Heart left ventricle (tissue), 16 donors: ENCODE results near the gene TPK1. TPM values are rescaled to one million over a fixed set of nuclear protein-coding genes. Genes with fewer than 3 reads are reported as not detected.

Experiments
- ATAC-seq, 4 donors: fragments of 200-7000 bp; cut with Tn5 transposase; one replicate each; pipeline ENCODE4 v1.9.1; 2020 to 2022; ENCODE audit warnings: moderate library complexity in 4 of 4, mild to moderate bottlenecking in 3 of 4, moderate number of reproducible peaks in 1 of 4
- DNase-seq, 5 donors: peaks; one replicate each; pipeline ENCODE4 v3.0.0-alpha.2; 2020
- H3K27ac ChIP-seq, 12 donors: fragments of 200-600 bp; sonication (generic) in 4 of 12; one replicate each; pipeline versions ENCODE4 v1.5.0 to v1.8.0; 2016 to 2022; ENCODE audit warnings: mild to moderate bottlenecking in 2 of 12
- H3K27me3 ChIP-seq, 9 donors: fragments of 200-600 bp; sonication (generic) in 2 of 9; one replicate each; pipeline versions ENCODE4 v1.5.1 to v1.8.0; 2016 to 2022; ENCODE audit warnings: mild to moderate bottlenecking in 3 of 9
- H3K36me3 ChIP-seq, 9 donors: fragments of 200-600 bp; sonication (generic) in 2 of 9; one replicate each; pipeline versions ENCODE4 v1.5.0 to v1.8.0; 2018 to 2022; ENCODE audit warnings: mild to moderate bottlenecking in 2 of 9
- H3K4me1 ChIP-seq, 12 donors: fragments of 200-600 bp; sonication (generic) in 4 of 12; one replicate each; pipeline versions ENCODE4 v1.5.0 to v1.8.0; 2016 to 2022; ENCODE audit warnings: mild to moderate bottlenecking in 3 of 12
- H3K4me3 ChIP-seq, 12 donors: fragments of 200-600 bp; sonication (generic) in 4 of 12; one replicate each; pipeline versions ENCODE4 v1.5.0 to v1.8.0; 2017 to 2022; ENCODE audit warnings: mild to moderate bottlenecking in 9 of 12, moderate library complexity in 4 of 12
- H3K9me3 ChIP-seq, 12 donors: fragments of 200-600 bp; sonication (generic) in 4 of 12; one replicate each; pipeline versions ENCODE4 v1.5.0 to v1.8.0; 2016 to 2022; ENCODE audit warnings: mild to moderate bottlenecking in 1 of 12
- CTCF ChIP-seq, 12 donors: fragments of 200-600 bp; sonication (generic) in 4 of 12; IDR thresholded peaks; one replicate each; pipeline versions ENCODE4 v1.5.0 to v1.8.0; 2018 to 2022; ENCODE audit warnings: antibody characterized with exemption in 12 of 12, mild to moderate bottlenecking in 5 of 12
- POLR2A ChIP-seq, 2 donors: fragments of 450-650 bp; IDR thresholded peaks; one replicate each; pipeline ENCODE4 v1.6.1; 2017; ENCODE audit warnings: antibody characterized with exemption in 2 of 2, mild to moderate bottlenecking in 2 of 2, moderate library complexity in 2 of 2
- whole genome bisulfite sequencing, 4 donors: extraction: QIAGEN DNeasy Blood & Tissue Kit in 2 of 4; methylation state at CpG; one replicate each; pipeline versions ENCODE4 v1.1.5 to v1.1.7; 2013 to 2018; 5-methylcytosine and 5-hydroxymethylcytosine counted together
- intact Hi-C, 10 donors: fragments of 100-400 bp; cut with DNase I; formaldehyde crosslinking; loops; one replicate each; pipeline versions ENCODE4 v1.11.1 to v1.14.2; 2022
- polyA plus RNA-seq, 2 donors: library from polyadenylated mRNA; stranded (reverse); fragments of 200-250 nt; gene quantifications; one replicate each; pipeline ENCODE4 v1.2.3, GENCODE V29; 2013
- total RNA-seq, 9 donors: library from RNA; depleted of rRNA in 2 of 9; stranded (reverse); fragments of >200 nt in 2 of 9; fragmentation: NEBNext Ultra II Directional in 3 of 9; extraction: Animal tissue kit (Norgen Biotek cat#: 25700) in 3 of 9; gene quantifications; one replicate each; pipeline versions ENCODE4 v1.1.0 to v1.2.4, GENCODE V29; 2016 to 2023
- donor health status: ischemic (EF 13 %, LVEDD 7.1; RV severe dilation, severe dysfunction).
- donor health status: healthy with polysubstance abuse.
- donor health status: DM: no; HTN: yes; CAD: no.
- donor health status: DM: no; HTN: no; CAD: no.
- donor health status: ischemic (EF 25% LVEDD 6.9; RV normal size, moderate dysfunction).
- donor health status: ischemic (EF 25% LVEDD 5.7; RV mildly dilated, moderate dysfunction).
- donor health status: healthy.
- donor health status: DM: yes; HTN: yes; CAD: no.
- donor health status: ischemic (EF 35%, LVEDD 5.7; RV mildly dilated, moderate dysfunction).
- donor health status: nonischemic (EF 11% LVEDD 7.7; RV severe dilation, severe dysfunction).
- donor health status: DM: yes; HTN: yes; CAD: no.
- donor health status: PGD.
- donor health status: ischemic (EF 29% LVEDD 5.4; RV normal size, mild dysfunction).
- donor health status: nonischemic (EF 23%, LVEDD 6.1; RV moderate dilation, normal function).

TPK1 gene
- total and polyA plus RNA-seq, 11 donors = 2.0 to 8.2 (median 5.0) TPM

- Histone ChIP-seq H3K4me1 (no peaks in the 10 kb centered on the region), H3K27me3 (no peaks in the 10 kb centered on the region), H3K4me3 (no peak overlapping the region), H3K9me3 (no peaks in the 10 kb centered on the region), H3K27ac (no peak overlapping the region), H3K36me3 (peaks cover 0 to 8% (median 0%) of the 10 kb centered on the region in 9 donors)
- 91 to 94% (median 93%) methylated on average over 5 of the region's 5 CpGs for WGBS, 4 donors
- ATAC-seq (no peak), DNase-seq (no peak)
- TF ChIP-seq POLR2A (IDR thresholded peaks at IDR 0.05) (no peak), CTCF (IDR thresholded peaks at IDR 0.05) (no peak)
- intact Hi-C loops = no loop called here
Observed at GRCh38 chr7:144452064-144452463, 383.8 kb downstream of the TPK1 start.

- Histone ChIP-seq H3K36me3 (no peaks in the 10 kb centered on the region), H3K27ac (no peak overlapping the region), H3K4me3 (no peak overlapping the region), H3K27me3 (no peaks in the 10 kb centered on the region), H3K9me3 (no peaks in the 10 kb centered on the region), H3K4me1 (no peaks in the 10 kb centered on the region)
- DNase-seq (no peak), ATAC-seq (no peak)
- 64 to 96% (median 89%) methylated on average over 1 of the region's 1 CpG for WGBS, 4 donors
- intact Hi-C loops = no loop called here
- no peak for TF ChIP-seq CTCF (IDR thresholded peaks at IDR 0.05)
- no peak for TF ChIP-seq POLR2A (IDR thresholded peaks at IDR 0.05)
Observed at GRCh38 chr7:144445590-144445989, 390.3 kb downstream of the TPK1 start.

GRCh38 chr7:144439717-144440205 is 396.1 kb downstream of the TPK1 start:
- no peak for ATAC-seq
- H3K27me3 ChIP-seq = no peaks in the 10 kb centered on the region
- DNase-seq = no peak
- no peaks in the 10 kb centered on the region for H3K4me1 ChIP-seq
- intact Hi-C loops = loop anchor here in 1 of 10 donors (5.0 kb wide), 1 partner anchor 262 kb away; no protein-coding TSS in a partner anchor
- H3K4me3 ChIP-seq = no peak overlapping the region
- TF ChIP-seq CTCF (IDR thresholded peaks at IDR 0.05) (no peak), POLR2A (IDR thresholded peaks at IDR 0.05) (no peak)
- no peaks in the 10 kb centered on the region for H3K9me3 ChIP-seq
- H3K27ac ChIP-seq = no peak overlapping the region
- no peaks in the 10 kb centered on the region for H3K36me3 ChIP-seq
- 20 to 25% (median 21%) methylated on average over 5 of the region's 5 CpGs for WGBS, 4 donors

- no peak for ATAC-seq
- intact Hi-C loops = loop anchor here in 1 of 10 donors (5.0 kb wide), 1 partner anchor 261 kb away; no protein-coding TSS in a partner anchor
- Histone ChIP-seq H3K4me3 (no peak overlapping the region), H3K9me3 (no peaks in the 10 kb centered on the region), H3K4me1 (no peaks in the 10 kb centered on the region), H3K27ac (no peak overlapping the region), H3K27me3 (peaks cover 0 to 4% (median 0%) of the 10 kb centered on the region in 9 donors), H3K36me3 (no peaks in the 10 kb centered on the region)
- DNase-seq = no peak
- no peak for TF ChIP-seq CTCF (IDR thresholded peaks at IDR 0.05)
- TF ChIP-seq POLR2A (IDR thresholded peaks at IDR 0.05) = no peak
- 79 to 91% (median 87%) methylated on average over 3 of the region's 3 CpGs for WGBS, 4 donors
Observed at GRCh38 chr7:144438759-144439158, 397.1 kb downstream of the TPK1 start.
